Measurements from ENCODE around the gene NUDT19.
"Not testable (repeated sequence)": the region's sequence is repeated elsewhere in the genome, so short reads cannot be mapped to it uniquely, and the experiment has no call there.

- not testable (repeated sequence) for TF ChIP-seq CTCF (conservative IDR thresholded peaks at IDR 0.05; ENCODE audit: low read length); EZH2phosphoT487 (IDR thresholded peaks at IDR 0.05; ENCODE audit: borderline replicate concordance)
These were observed 3.9 kb downstream of the NUDT19 start for GRCh38 chr19:32695506-32695905.
